Panc1 (cell line): ENCODE results near the gene B2M. TPM values are rescaled to one million over a fixed set of nuclear protein-coding genes. Genes with fewer than 3 reads are reported as not detected.

Experiments used
- ATAC-seq: fragments of 200-7000 bp; cut with Tn5 transposase; 2 replicates; pipeline ENCODE4 v1.9.1; 2020; ENCODE audit warnings: mild to moderate bottlenecking, moderate library complexity
- BruUV-seq: library from RNA; stranded (reverse); fragments of 400-500 nt; replicated peaks from 2 replicates; lab custom pipeline; 2021; lab: Mats Ljungman, UMichigan
- CTCF ChIA-PET: fragments of 300-600 bp; sonication (Branson Sonifier 250); formaldehyde crosslinking; loops from one replicate; lab custom pipeline; 2022; ENCODE audit warnings: antibody characterized with exemption; lab: Charles Lee
- POLR2A ChIA-PET: fragments of 300-600 bp; sonication (Branson Sonifier 250); formaldehyde crosslinking; loops from one replicate; lab custom pipeline; 2022; ENCODE audit warnings: antibody characterized with exemption; lab: Charles Lee
- DNase-seq: peaks from one replicate; pipeline ENCODE4 v3.0.0-alpha.2; 2010; ENCODE audit warnings: low read depth, low spot score
- H3K27ac ChIP-seq: 2 replicates; pipeline ENCODE4 v1.5.1; 2011; ENCODE audit warnings: mild to moderate bottlenecking, low read length, inconsistent platforms
- H3K27me3 ChIP-seq: fragments of 200-500 bp; sonication (Bioruptor generic); 2 replicates; pipeline ENCODE4 v1.6.0; 2014; ENCODE audit warnings: low read length, inconsistent platforms; ENCODE audit not compliant: control insufficient read depth, insufficient read depth
- H3K36me3 ChIP-seq: fragments of 200-500 bp; sonication (Bioruptor generic); 2 replicates; pipeline ENCODE4 v1.5.1; 2014; ENCODE audit warnings: inconsistent platforms, mild to moderate bottlenecking, low read length, moderate library complexity; ENCODE audit not compliant: control insufficient read depth, insufficient read depth
- H3K4me1 ChIP-seq: 2 replicates; pipeline ENCODE4 v1.5.1; 2011; ENCODE audit warnings: inconsistent platforms, mild to moderate bottlenecking, low read length, moderate library complexity; ENCODE audit not compliant: control insufficient read depth, insufficient read depth
- H3K4me3 ChIP-seq, 2 experiments: 2 replicates each; pipeline ENCODE4 v1.5.1; 2011 to 2012; ENCODE audit warnings: low read depth in 2 of 2, low read length in 2 of 2, mild to moderate bottlenecking in 2 of 2, inconsistent platforms in 1 of 2, moderate library complexity in 1 of 2
- H3K9me3 ChIP-seq: fragments of 200-500 bp; sonication (Bioruptor generic); 2 replicates; pipeline ENCODE4 v1.5.1; 2014; ENCODE audit warnings: low read depth, mild to moderate bottlenecking, inconsistent platforms, low read length, moderate library complexity; ENCODE audit not compliant: control insufficient read depth, insufficient read depth
- CTCF ChIP-seq: fragments of 450-650 bp; IDR thresholded peaks from 2 replicates; pipeline ENCODE4 v1.5.1; 2017; ENCODE audit warnings: mild to moderate bottlenecking
- POLR2AphosphoS5 ChIP-seq: IDR thresholded peaks from 2 replicates; pipeline ENCODE4 v1.6.1; 2012; ENCODE audit warnings: mild to moderate bottlenecking, low read depth, low read length, moderate library complexity
- SIN3A ChIP-seq: IDR thresholded peaks from 2 replicates; pipeline ENCODE4 v1.6.1; 2012; ENCODE audit warnings: low read depth, mild to moderate bottlenecking, low read length, moderate library complexity, borderline replicate concordance; ENCODE audit not compliant: insufficient read depth
- TCF7L2 ChIP-seq: IDR thresholded peaks from 2 replicates; pipeline ENCODE4 v1.6.1; 2011; ENCODE audit warnings: mild to moderate bottlenecking, low read depth, low read length, inconsistent platforms
- in situ Hi-C: cut with HindIII; loops from 2 replicates; pipeline ENCODE4 v1.10.0; 2016; ENCODE audit warnings: low sequenced_read_pairs, low pct_unique_long_range_greater_than_20kb
- intact Hi-C: fragments of 100-400 bp; cut with micrococcal nuclease; formaldehyde crosslinking; loops from one replicate; pipeline ENCODE4 v1.10.0; 2022; ENCODE audit not compliant: unreplicated experiment
- total RNA-seq: library from RNA; stranded (reverse); gene quantifications from one replicate; pipeline ENCODE4 v1.2.1, GENCODE V29; 2021; ENCODE audit not compliant: unreplicated experiment
- TF ChIP-seq, protein P1 (sequence below), 2 experiments: IDR thresholded peaks; 2 replicates each; pipeline ENCODE4 v1.6.1; 2011 to 2012; ENCODE audit warnings: low read depth in 2 of 2, control low read depth in 1 of 2, low read length in 1 of 2, mild to moderate bottlenecking in 1 of 2, moderate library complexity in 1 of 2; ENCODE audit not compliant: insufficient read depth in 1 of 2

B2M gene
- total RNA-seq, 1 experiment from 2014 or later: 914 TPM

GRCh38 chr15:44763848-44764247, 52.5 kb downstream of the B2M start:
- ChIA-PET POLR2A (no interaction called here), CTCF (no interaction called here)
- Histone ChIP-seq H3K27ac (no peak overlapping the region), H3K9me3 (no peaks in the 10 kb centered on the region), H3K27me3 (peaks cover 3% of the 10 kb centered on the region; the same call in 1 of the 2 replicates), H3K36me3 (no peaks in the 10 kb centered on the region), H3K4me3 (no peak overlapping the region), H3K4me1 (no peaks in the 10 kb centered on the region)
- ATAC-seq: no peak
- DNase-seq: no peak
- intact Hi-C loops (no loop called here), in situ Hi-C loops (no loop called here)
- TF ChIP-seq CTCF: no peak
- no peak for TF ChIP-seq TCF7L2
- no peak for TF ChIP-seq POLR2AphosphoS5
- TF ChIP-seq, protein P1, sequence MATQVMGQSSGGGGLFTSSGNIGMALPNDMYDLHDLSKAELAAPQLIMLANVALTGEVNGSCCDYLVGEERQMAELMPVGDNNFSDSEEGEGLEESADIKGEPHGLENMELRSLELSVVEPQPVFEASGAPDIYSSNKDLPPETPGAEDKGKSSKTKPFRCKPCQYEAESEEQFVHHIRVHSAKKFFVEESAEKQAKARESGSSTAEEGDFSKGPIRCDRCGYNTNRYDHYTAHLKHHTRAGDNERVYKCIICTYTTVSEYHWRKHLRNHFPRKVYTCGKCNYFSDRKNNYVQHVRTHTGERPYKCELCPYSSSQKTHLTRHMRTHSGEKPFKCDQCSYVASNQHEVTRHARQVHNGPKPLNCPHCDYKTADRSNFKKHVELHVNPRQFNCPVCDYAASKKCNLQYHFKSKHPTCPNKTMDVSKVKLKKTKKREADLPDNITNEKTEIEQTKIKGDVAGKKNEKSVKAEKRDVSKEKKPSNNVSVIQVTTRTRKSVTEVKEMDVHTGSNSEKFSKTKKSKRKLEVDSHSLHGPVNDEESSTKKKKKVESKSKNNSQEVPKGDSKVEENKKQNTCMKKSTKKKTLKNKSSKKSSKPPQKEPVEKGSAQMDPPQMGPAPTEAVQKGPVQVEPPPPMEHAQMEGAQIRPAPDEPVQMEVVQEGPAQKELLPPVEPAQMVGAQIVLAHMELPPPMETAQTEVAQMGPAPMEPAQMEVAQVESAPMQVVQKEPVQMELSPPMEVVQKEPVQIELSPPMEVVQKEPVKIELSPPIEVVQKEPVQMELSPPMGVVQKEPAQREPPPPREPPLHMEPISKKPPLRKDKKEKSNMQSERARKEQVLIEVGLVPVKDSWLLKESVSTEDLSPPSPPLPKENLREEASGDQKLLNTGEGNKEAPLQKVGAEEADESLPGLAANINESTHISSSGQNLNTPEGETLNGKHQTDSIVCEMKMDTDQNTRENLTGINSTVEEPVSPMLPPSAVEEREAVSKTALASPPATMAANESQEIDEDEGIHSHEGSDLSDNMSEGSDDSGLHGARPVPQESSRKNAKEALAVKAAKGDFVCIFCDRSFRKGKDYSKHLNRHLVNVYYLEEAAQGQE (IDR thresholded peaks at IDR 0.05; ENCODE audit: insufficient read depth in 1 of 2, low read depth in 2 of 2, low read length in 1 of 2): no peak
- no TSS peak for BruUV-seq

DNA sequence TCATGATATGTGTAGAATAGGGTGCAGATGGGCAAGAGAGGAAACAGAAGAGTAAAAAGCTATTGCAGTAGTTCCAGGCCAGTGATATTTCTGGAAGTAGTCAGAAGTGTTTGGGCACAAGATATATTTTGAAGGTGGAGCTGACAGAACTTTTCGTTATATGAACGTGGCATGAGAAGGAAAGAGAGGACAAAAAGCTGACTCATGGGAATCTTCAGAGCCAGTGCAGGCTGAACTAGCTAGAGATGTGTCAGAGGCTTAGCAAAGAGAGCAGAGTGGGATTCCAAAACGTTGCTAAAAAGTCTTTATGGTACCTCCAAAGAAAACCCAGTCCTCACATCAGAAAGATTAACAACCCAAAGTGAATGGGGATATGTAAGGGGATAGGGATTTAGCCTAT, 53.7 kb downstream of the B2M start:
- H3K9me3 ChIP-seq: peaks cover 2% of the 10 kb centered on the region; the same call in 1 of the 2 replicates
- H3K36me3 ChIP-seq: no peaks in the 10 kb centered on the region
- no peak overlapping the region for H3K27ac ChIP-seq
- in situ Hi-C loops (no loop called here), intact Hi-C loops (no loop called here)
- peaks cover 1% of the 10 kb centered on the region; the same call in 1 of the 2 replicates for H3K27me3 ChIP-seq
- no peak for TF ChIP-seq CTCF
- no peak for TF ChIP-seq TCF7L2
- no peak for TF ChIP-seq SIN3A
- TF ChIP-seq, protein P1 (IDR thresholded peaks at IDR 0.05; ENCODE audit: insufficient read depth in 1 of 2, low read depth in 2 of 2, low read length in 1 of 2): no peak
- no peak for TF ChIP-seq POLR2AphosphoS5
- POLR2A ChIA-PET: interaction anchor here (0.6 kb wide), 1 partner anchor 220 kb away, joined by 12 read pairs; no protein-coding TSS in a partner anchor
- no peaks in the 10 kb centered on the region for H3K4me1 ChIP-seq
- H3K4me3 ChIP-seq: no peak overlapping the region
- DNase-seq: no peak
- BruUV-seq: no TSS peak
- no peak for ATAC-seq
- CTCF ChIA-PET: no interaction called here

Other genes starting within 250 kb of the B2M start
- 128 TPM for gene EIF3J, start 174.4 kb upstream of the B2M start, total RNA-seq
- gene SPG11, start 47.9 kb upstream of the B2M start, total RNA-seq: 55.0 TPM
- gene PATL2, start 194 bp upstream of the B2M start, total RNA-seq: 0.49 TPM
- gene TRIM69, start 25.0 kb downstream of the B2M start, total RNA-seq: 16.7 TPM
- not detected for gene TERB2, start 245.2 kb downstream of the B2M start, total RNA-seq